Endothelial cell of umbilical vein (primary cell): ENCODE measurements around the gene PSMD3. TPM values are rescaled to one million over a fixed set of nuclear protein-coding genes. Genes with fewer than 3 reads are reported as not detected.

ENCODE experiments used
- BruUV-seq: library from RNA; stranded (reverse); fragments of 400-500 nt; replicated peaks from 2 replicates; lab custom pipeline; 2021; lab: Mats Ljungman, UMichigan
- CTCF ChIA-PET: fragments of 300-600, 350-600 bp; sonication (Branson Sonifier 250); formaldehyde crosslinking; loops from one replicate; lab custom pipeline; 2021; ENCODE audit warnings: antibody characterized with exemption, inconsistent platforms; lab: Charles Lee
- POLR2A ChIA-PET: fragments of 300-600, 350-600 bp; sonication (Branson Sonifier 250); formaldehyde crosslinking; loops from one replicate; lab custom pipeline; 2021; ENCODE audit warnings: antibody characterized with exemption, inconsistent platforms; lab: Charles Lee
- DNase-seq: peaks from one replicate; pipeline ENCODE4 v3.0.0-alpha.2; 2011; ENCODE audit warnings: low read depth, low spot score
- FAIRE-seq: peaks from 2 replicates; lab custom pipeline; 2011; peaks lifted over from hg19 to GRCh38; lab: Jason Lieb, UNC
- H2AFZ ChIP-seq: 2 replicates; pipeline ENCODE4 v1.6.0; 2012; ENCODE audit warnings: low read depth, low read length, control low read depth, inconsistent platforms
- H3K27ac ChIP-seq: 2 replicates; pipeline ENCODE4 v1.5.1; 2011; ENCODE audit warnings: low read depth, mild to moderate bottlenecking, control low read depth, low read length, moderate library complexity; ENCODE audit not compliant: insufficient read depth
- H3K27me3 ChIP-seq, 2 experiments: 2 replicates each; pipeline versions ENCODE4 v1.6.0 to v1.6.1; 2011; ENCODE audit warnings: low read length in 2 of 2, mixed read lengths in 1 of 2; ENCODE audit not compliant: control insufficient read depth in 2 of 2, insufficient read depth in 2 of 2
- H3K36me3 ChIP-seq, 2 experiments: 2 replicates in 1 of 2; 3 replicates in 1 of 2; pipeline ENCODE4 v1.5.1; 2011; ENCODE audit warnings: low read length in 2 of 2, mild to moderate bottlenecking in 1 of 2, moderate library complexity in 1 of 2; ENCODE audit not compliant: control insufficient read depth in 2 of 2, insufficient read depth in 2 of 2; ENCODE audit errors: extremely low read depth in 1 of 2
- H3K4me1 ChIP-seq: 3 replicates; pipeline ENCODE4 v1.5.1; 2011; ENCODE audit warnings: mild to moderate bottlenecking, low read length; ENCODE audit not compliant: control insufficient read depth, insufficient read depth; ENCODE audit errors: extremely low read depth
- H3K4me2 ChIP-seq: 2 replicates; pipeline ENCODE4 v1.6.1; 2011; ENCODE audit warnings: low read length, control low read depth, mixed read lengths; ENCODE audit not compliant: insufficient read depth
- H3K4me3 ChIP-seq, 3 experiments: fragments of 200-600 bp in 1 of 3; sonication (generic), shearing (Covaris generic) in 1 of 3; replicated peaks in 1 of 3; 2 replicates each; pipeline ENCODE4 v1.5.1; 2011 to 2016; ENCODE audit warnings: control low read depth in 3 of 3, low read length in 3 of 3, mild to moderate bottlenecking in 2 of 3, inconsistent platforms in 1 of 3, low read depth in 1 of 3, moderate library complexity in 1 of 3; ENCODE audit not compliant: insufficient read depth in 1 of 3
- H3K79me2 ChIP-seq: 2 replicates; pipeline ENCODE4 v1.6.0; 2012; ENCODE audit warnings: low read length, inconsistent platforms; ENCODE audit not compliant: control insufficient read depth, insufficient read depth
- H3K9ac ChIP-seq: replicated peaks from 2 replicates; pipeline ENCODE3; 2011; ENCODE audit warnings: low read length, control low read depth; ENCODE audit not compliant: insufficient read depth; ENCODE audit errors: extremely low read depth
- H3K9me1 ChIP-seq: replicated peaks from 3 replicates; pipeline ENCODE4 v1.6.0; 2011; ENCODE audit warnings: mild to moderate bottlenecking, low read length; ENCODE audit not compliant: control insufficient read depth, insufficient read depth; ENCODE audit errors: extremely low read depth
- H3K9me3 ChIP-seq: replicated peaks from 2 replicates; pipeline ENCODE4 v1.5.1; 2012; ENCODE audit warnings: low read length, inconsistent platforms; ENCODE audit not compliant: control insufficient read depth, insufficient read depth
- H4K20me1 ChIP-seq: replicated peaks from 2 replicates; pipeline ENCODE3; 2011; ENCODE audit warnings: mild to moderate bottlenecking, low read length; ENCODE audit not compliant: control insufficient read depth, insufficient read depth; ENCODE audit errors: extremely low read depth
- EZH2 ChIP-seq: IDR thresholded peaks from 2 replicates; pipeline ENCODE4 v1.6.1; 2012; ENCODE audit warnings: borderline replicate concordance, low read depth, mild to moderate bottlenecking, moderate library complexity, low read length, inconsistent platforms; ENCODE audit not compliant: severe bottlenecking
- FOS ChIP-seq: IDR thresholded peaks from 2 replicates; pipeline ENCODE4 v1.6.1; 2011; ENCODE audit warnings: mild to moderate bottlenecking, low read length, moderate library complexity, borderline replicate concordance; ENCODE audit not compliant: insufficient read depth
- JUN ChIP-seq: IDR thresholded peaks from 2 replicates; pipeline ENCODE4 v1.6.1; 2011; ENCODE audit warnings: borderline replicate concordance, low read depth; ENCODE audit not compliant: insufficient read length, insufficient read depth
- POLR2A ChIP-seq: IDR thresholded peaks from 2 replicates; pipeline ENCODE4 v1.6.1; 2012; ENCODE audit warnings: low read depth, mild to moderate bottlenecking, control low read depth, low read length
- POLR2AphosphoS5 ChIP-seq: IDR thresholded peaks from 2 replicates; pipeline ENCODE4 v1.6.1; 2012; ENCODE audit warnings: low read depth, mild to moderate bottlenecking, control low read depth, low read length, moderate library complexity; ENCODE audit not compliant: insufficient read depth
- dilution Hi-C: fragments of 300-500 bp; cut with MboI; formaldehyde crosslinking; loops from one replicate; pipeline ENCODE4 v1.15.0; 2019; ENCODE audit warnings: low sequenced_read_pairs; ENCODE audit not compliant: extremely low pct_ligation_motif_present
- intact Hi-C: fragments of 100-400 bp; cut with micrococcal nuclease; formaldehyde crosslinking; loops from one replicate; pipeline ENCODE4 v1.10.0; 2022
- polyA plus RNA-seq, 4 experiments: library from polyadenylated mRNA; depleted of rRNA in 3 of 4; stranded (reverse) in 3 of 4; unstranded in 1 of 4; fragments of >200 nt; gene quantifications; 2 replicates each; pipeline versions ENCODE4 v1.2.1 to v1.2.3, GENCODE V29; 2011 to 2012; ENCODE audit warnings: missing spikeins in 1 of 4
- total RNA-seq: library from RNA; stranded (reverse); gene quantifications from 2 replicates; pipeline ENCODE4 v1.2.3, GENCODE V29; 2021
- TF ChIP-seq, protein P1 (sequence below), 2 donors: IDR thresholded peaks; 1 replicate in 1 of 2; 2 replicates in 1 of 2; pipeline ENCODE4 v1.5.1; 2011; ENCODE audit warnings: low read length in 2 of 2, mild to moderate bottlenecking in 2 of 2, moderate library complexity in 2 of 2, control low read depth in 1 of 2, inconsistent platforms in 1 of 2, low read depth in 1 of 2; ENCODE audit not compliant: insufficient read depth in 1 of 2; ENCODE audit errors: extremely low read depth in 1 of 2

The PSMD3 gene
- total and polyA plus RNA-seq, 2 donors (not counting 3 experiments of a cell fraction or from before 2014, with no cell fraction given): 120 to 136 TPM

DNA sequence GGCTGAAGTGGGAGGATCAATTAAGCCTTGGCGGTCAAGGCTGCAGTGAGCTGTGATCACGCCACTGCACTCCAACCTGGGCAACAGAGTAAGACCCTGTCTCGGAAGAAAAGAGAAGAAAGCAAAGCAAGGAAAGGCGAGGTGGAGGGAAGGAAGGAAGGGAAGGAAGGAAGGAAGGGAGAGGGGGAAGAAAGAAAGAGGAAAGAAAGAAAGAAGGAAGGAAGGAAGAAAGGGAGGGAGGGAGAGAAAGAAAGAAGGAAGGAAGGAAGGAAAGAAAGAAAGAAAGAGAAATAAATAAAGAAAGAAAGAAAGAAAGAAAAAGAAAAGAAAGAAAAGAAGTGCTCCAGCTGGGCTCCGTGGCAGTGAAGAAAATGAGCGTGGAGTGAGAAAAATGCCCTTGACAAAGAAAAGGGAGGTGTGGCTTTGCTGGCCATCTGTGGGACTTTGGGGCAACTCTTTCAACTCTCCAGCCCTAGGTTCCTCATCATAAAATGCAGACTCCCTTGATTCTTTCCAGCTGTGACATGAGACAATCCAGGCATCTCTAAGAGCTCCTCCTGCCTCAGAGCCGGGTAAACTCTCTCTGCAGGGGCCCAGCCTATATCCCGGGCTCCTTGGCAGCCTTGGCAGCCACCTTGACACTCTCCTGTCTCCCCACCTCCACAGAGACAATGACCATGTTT lies 15.4 kb upstream of the PSMD3 start:
- TF ChIP-seq EZH2 (no peak), FOS (no peak), JUN (no peak), POLR2A (no peak), POLR2AphosphoS5 (no peak)
- TF ChIP-seq, protein P1, sequence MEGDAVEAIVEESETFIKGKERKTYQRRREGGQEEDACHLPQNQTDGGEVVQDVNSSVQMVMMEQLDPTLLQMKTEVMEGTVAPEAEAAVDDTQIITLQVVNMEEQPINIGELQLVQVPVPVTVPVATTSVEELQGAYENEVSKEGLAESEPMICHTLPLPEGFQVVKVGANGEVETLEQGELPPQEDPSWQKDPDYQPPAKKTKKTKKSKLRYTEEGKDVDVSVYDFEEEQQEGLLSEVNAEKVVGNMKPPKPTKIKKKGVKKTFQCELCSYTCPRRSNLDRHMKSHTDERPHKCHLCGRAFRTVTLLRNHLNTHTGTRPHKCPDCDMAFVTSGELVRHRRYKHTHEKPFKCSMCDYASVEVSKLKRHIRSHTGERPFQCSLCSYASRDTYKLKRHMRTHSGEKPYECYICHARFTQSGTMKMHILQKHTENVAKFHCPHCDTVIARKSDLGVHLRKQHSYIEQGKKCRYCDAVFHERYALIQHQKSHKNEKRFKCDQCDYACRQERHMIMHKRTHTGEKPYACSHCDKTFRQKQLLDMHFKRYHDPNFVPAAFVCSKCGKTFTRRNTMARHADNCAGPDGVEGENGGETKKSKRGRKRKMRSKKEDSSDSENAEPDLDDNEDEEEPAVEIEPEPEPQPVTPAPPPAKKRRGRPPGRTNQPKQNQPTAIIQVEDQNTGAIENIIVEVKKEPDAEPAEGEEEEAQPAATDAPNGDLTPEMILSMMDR (IDR thresholded peaks at IDR 0.05; ENCODE audit: extremely low read depth in 1 of 2, insufficient read depth in 1 of 2, low read depth in 1 of 2, low read length in 2 of 2): no peak
- H3K36me3 ChIP-seq: no peaks in the 10 kb centered on the region
- no peak overlapping the region for H3K9ac ChIP-seq
- POLR2A ChIA-PET: interaction anchor here (0.5 kb wide), 1 partner anchor 14 kb away, joined by 4 read pairs; no protein-coding TSS in a partner anchor
- no peaks in the 10 kb centered on the region for H4K20me1 ChIP-seq
- H3K9me1 ChIP-seq: no peaks in the 10 kb centered on the region
- CTCF ChIA-PET: interaction anchor here (0.8 to 1.6 kb wide), 2 partner anchors 15 to 92 kb away, joined by 3 to 4 read pairs; no protein-coding TSS in a partner anchor
- FAIRE-seq: no peak
- dilution Hi-C loops: no loop called here
- no peak overlapping the region for H3K4me2 ChIP-seq
- no peaks in the 10 kb centered on the region for H3K9me3 ChIP-seq
- H3K27me3 ChIP-seq: peaks cover 6 to 12% of the 10 kb centered on the region in 2 experiments
- intact Hi-C loops: no loop called here
- H3K4me1 ChIP-seq: no peaks in the 10 kb centered on the region
- no peak overlapping the region for H3K4me3 ChIP-seq
- no peak overlapping the region for H2AFZ ChIP-seq
- BruUV-seq: no TSS peak
- H3K27ac ChIP-seq: no peak overlapping the region
- DNase-seq: no peak
- no peaks in the 10 kb centered on the region for H3K79me2 ChIP-seq
